ENCODE data around the gene GNPTAB. TPM values are rescaled to one million over a fixed set of nuclear protein-coding genes. Genes with fewer than 3 reads are reported as not detected.

Gene GNPTAB
- total RNA-seq, 1 experiment from 2014 or later: 21.0 TPM

GRCh38 chr12:101855976-101856375 lies 25.2 kb upstream of the GNPTAB start:
- Histone ChIP-seq H3K27ac (ENCODE audit: low read length) (no peak overlapping the region), H3K4me2 (ENCODE audit: low read length) (no peak overlapping the region), H3K9me2 (replicated peaks; ENCODE audit: low read length) (no peaks in the 10 kb centered on the region), H3K27me3 (ENCODE audit: low read length) (no peaks in the 10 kb centered on the region), H3K4me1 (ENCODE audit: insufficient read depth, low read length) (peaks cover 5% of the 10 kb centered on the region; the same call in 1 of the 2 replicates), H4K20me1 (ENCODE audit: low read length) (no peaks in the 10 kb centered on the region), H3K9ac (ENCODE audit: low read length) (no peak overlapping the region), H3K79me2 (ENCODE audit: low read length) (no peaks in the 10 kb centered on the region), H3F3A (ENCODE audit: low read length, unreplicated experiment) (no peaks in the 10 kb centered on the region), H3K4me3 (ENCODE audit: low read length) (no peak overlapping the region), H3K36me3 (ENCODE audit: low read depth, low read length) (no peaks in the 10 kb centered on the region), H2AFZ (ENCODE audit: low read length) (no peak overlapping the region), H3K9me3 (ENCODE audit: low read length) (no peaks in the 10 kb centered on the region)
- TF ChIP-seq EZH2 (IDR thresholded peaks at IDR 0.05; ENCODE audit: low read length, unreplicated experiment): no peak
- TF ChIP-seq, protein P1, sequence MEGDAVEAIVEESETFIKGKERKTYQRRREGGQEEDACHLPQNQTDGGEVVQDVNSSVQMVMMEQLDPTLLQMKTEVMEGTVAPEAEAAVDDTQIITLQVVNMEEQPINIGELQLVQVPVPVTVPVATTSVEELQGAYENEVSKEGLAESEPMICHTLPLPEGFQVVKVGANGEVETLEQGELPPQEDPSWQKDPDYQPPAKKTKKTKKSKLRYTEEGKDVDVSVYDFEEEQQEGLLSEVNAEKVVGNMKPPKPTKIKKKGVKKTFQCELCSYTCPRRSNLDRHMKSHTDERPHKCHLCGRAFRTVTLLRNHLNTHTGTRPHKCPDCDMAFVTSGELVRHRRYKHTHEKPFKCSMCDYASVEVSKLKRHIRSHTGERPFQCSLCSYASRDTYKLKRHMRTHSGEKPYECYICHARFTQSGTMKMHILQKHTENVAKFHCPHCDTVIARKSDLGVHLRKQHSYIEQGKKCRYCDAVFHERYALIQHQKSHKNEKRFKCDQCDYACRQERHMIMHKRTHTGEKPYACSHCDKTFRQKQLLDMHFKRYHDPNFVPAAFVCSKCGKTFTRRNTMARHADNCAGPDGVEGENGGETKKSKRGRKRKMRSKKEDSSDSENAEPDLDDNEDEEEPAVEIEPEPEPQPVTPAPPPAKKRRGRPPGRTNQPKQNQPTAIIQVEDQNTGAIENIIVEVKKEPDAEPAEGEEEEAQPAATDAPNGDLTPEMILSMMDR (conservative IDR thresholded peaks at IDR 0.05; ENCODE audit: low read depth, low read length): no peak
- no peak for TF ChIP-seq EZH2phosphoT487 (IDR thresholded peaks at IDR 0.05; ENCODE audit: borderline replicate concordance, low read length)
- DNase-seq (no peak), ATAC-seq (no peak)
- ChIA-PET CTCF (no interaction called here), POLR2A (ENCODE audit: unreplicated experiment) (no interaction called here)
- no TSS peak for BruUV-seq (replicated peaks)
- intact Hi-C loops (cut with micrococcal nuclease): no loop called here

GRCh38 chr12:101855364-101855884 lies 24.7 kb upstream of the GNPTAB start:
- H3K4me1 ChIP-seq (ENCODE audit: insufficient read depth, low read length): peaks cover 5% of the 10 kb centered on the region; the same call in 1 of the 2 replicates
- H4K20me1 ChIP-seq (ENCODE audit: low read length): no peaks in the 10 kb centered on the region
- H3K9ac ChIP-seq (ENCODE audit: low read length): no peak overlapping the region
- no peak overlapping the region for H3K4me2 ChIP-seq (ENCODE audit: low read length)
- ATAC-seq (no peak), DNase-seq (no peak)
- H3K36me3 ChIP-seq (ENCODE audit: low read depth, low read length): no peaks in the 10 kb centered on the region
- no peak overlapping the region for H3K27ac ChIP-seq (ENCODE audit: low read length)
- no peaks in the 10 kb centered on the region for H3K27me3 ChIP-seq (ENCODE audit: low read length)
- no peaks in the 10 kb centered on the region for H3K79me2 ChIP-seq (ENCODE audit: low read length)
- no peak overlapping the region for H3K4me3 ChIP-seq (ENCODE audit: low read length)
- TF ChIP-seq, protein P1 (conservative IDR thresholded peaks at IDR 0.05; ENCODE audit: low read depth, low read length): no peak
- TF ChIP-seq EZH2 (IDR thresholded peaks at IDR 0.05; ENCODE audit: low read length, unreplicated experiment) (no peak), EZH2phosphoT487 (IDR thresholded peaks at IDR 0.05; ENCODE audit: borderline replicate concordance, low read length) (no peak)
- ChIA-PET CTCF (no interaction called here), POLR2A (ENCODE audit: unreplicated experiment) (no interaction called here)
- H3K9me3 ChIP-seq (ENCODE audit: low read length): no peaks in the 10 kb centered on the region
- BruUV-seq (replicated peaks): no TSS peak
- H2AFZ ChIP-seq (ENCODE audit: low read length): no peak overlapping the region
- no peaks in the 10 kb centered on the region for H3K9me2 ChIP-seq (replicated peaks; ENCODE audit: low read length)
- intact Hi-C loops (cut with micrococcal nuclease): no loop called here
- H3F3A ChIP-seq (ENCODE audit: low read length, unreplicated experiment): no peaks in the 10 kb centered on the region

GRCh38 chr12:101854747-101855146 lies 24.0 kb upstream of the GNPTAB start:
- Histone ChIP-seq H3K27me3 (ENCODE audit: low read length) (no peaks in the 10 kb centered on the region), H3K9me2 (replicated peaks; ENCODE audit: low read length) (no peaks in the 10 kb centered on the region), H3K9ac (ENCODE audit: low read length) (no peak overlapping the region), H2AFZ (ENCODE audit: low read length) (no peak overlapping the region), H3K36me3 (ENCODE audit: low read depth, low read length) (no peaks in the 10 kb centered on the region), H3K79me2 (ENCODE audit: low read length) (no peaks in the 10 kb centered on the region), H3K9me3 (ENCODE audit: low read length) (no peaks in the 10 kb centered on the region), H3K27ac (ENCODE audit: low read length) (no peak overlapping the region), H3K4me1 (ENCODE audit: insufficient read depth, low read length) (peaks cover 5% of the 10 kb centered on the region; the same call in 1 of the 2 replicates), H4K20me1 (ENCODE audit: low read length) (no peaks in the 10 kb centered on the region), H3K4me2 (ENCODE audit: low read length) (no peak overlapping the region), H3K4me3 (ENCODE audit: low read length) (no peak overlapping the region), H3F3A (ENCODE audit: low read length, unreplicated experiment) (no peaks in the 10 kb centered on the region)
- TF ChIP-seq EZH2phosphoT487 (IDR thresholded peaks at IDR 0.05; ENCODE audit: borderline replicate concordance, low read length): no peak
- TF ChIP-seq, protein P1 (conservative IDR thresholded peaks at IDR 0.05; ENCODE audit: low read depth, low read length): no peak
- TF ChIP-seq EZH2 (IDR thresholded peaks at IDR 0.05; ENCODE audit: low read length, unreplicated experiment): no peak
- POLR2A ChIA-PET (ENCODE audit: unreplicated experiment): no interaction called here
- intact Hi-C loops (cut with micrococcal nuclease): no loop called here
- CTCF ChIA-PET: no interaction called here
- BruUV-seq (replicated peaks): no TSS peak
- ATAC-seq (no peak), DNase-seq (no peak)

Data from PC-3 (cell line).